Panc1 (cell line): ENCODE measurements around the gene ATP1B2. TPM values are rescaled to one million over a fixed set of nuclear protein-coding genes. Genes with fewer than 3 reads are reported as not detected.

Experiments used
- ATAC-seq: fragments of 200-7000 bp; cut with Tn5 transposase; 2 replicates; pipeline ENCODE4 v1.9.1; 2020; ENCODE audit warnings: mild to moderate bottlenecking, moderate library complexity
- BruUV-seq: library from RNA; stranded (reverse); fragments of 400-500 nt; replicated peaks from 2 replicates; lab custom pipeline; 2021; lab: Mats Ljungman, UMichigan
- CTCF ChIA-PET: fragments of 300-600 bp; sonication (Branson Sonifier 250); formaldehyde crosslinking; loops from one replicate; lab custom pipeline; 2022; ENCODE audit warnings: antibody characterized with exemption; lab: Charles Lee
- POLR2A ChIA-PET: fragments of 300-600 bp; sonication (Branson Sonifier 250); formaldehyde crosslinking; loops from one replicate; lab custom pipeline; 2022; ENCODE audit warnings: antibody characterized with exemption; lab: Charles Lee
- DNase-seq: peaks from one replicate; pipeline ENCODE4 v3.0.0-alpha.2; 2010; ENCODE audit warnings: low read depth, low spot score
- H3K27ac ChIP-seq: 2 replicates; pipeline ENCODE4 v1.5.1; 2011; ENCODE audit warnings: mild to moderate bottlenecking, low read length, inconsistent platforms
- H3K27me3 ChIP-seq: fragments of 200-500 bp; sonication (Bioruptor generic); 2 replicates; pipeline ENCODE4 v1.6.0; 2014; ENCODE audit warnings: low read length, inconsistent platforms; ENCODE audit not compliant: control insufficient read depth, insufficient read depth
- H3K36me3 ChIP-seq: fragments of 200-500 bp; sonication (Bioruptor generic); 2 replicates; pipeline ENCODE4 v1.5.1; 2014; ENCODE audit warnings: inconsistent platforms, mild to moderate bottlenecking, low read length, moderate library complexity; ENCODE audit not compliant: control insufficient read depth, insufficient read depth
- H3K4me1 ChIP-seq: 2 replicates; pipeline ENCODE4 v1.5.1; 2011; ENCODE audit warnings: inconsistent platforms, mild to moderate bottlenecking, low read length, moderate library complexity; ENCODE audit not compliant: control insufficient read depth, insufficient read depth
- H3K4me3 ChIP-seq, 2 experiments: 2 replicates each; pipeline ENCODE4 v1.5.1; 2011 to 2012; ENCODE audit warnings: low read depth in 2 of 2, low read length in 2 of 2, mild to moderate bottlenecking in 2 of 2, inconsistent platforms in 1 of 2, moderate library complexity in 1 of 2
- H3K9me3 ChIP-seq: fragments of 200-500 bp; sonication (Bioruptor generic); 2 replicates; pipeline ENCODE4 v1.5.1; 2014; ENCODE audit warnings: low read depth, mild to moderate bottlenecking, inconsistent platforms, low read length, moderate library complexity; ENCODE audit not compliant: control insufficient read depth, insufficient read depth
- POLR2AphosphoS5 ChIP-seq: IDR thresholded peaks from 2 replicates; pipeline ENCODE4 v1.6.1; 2012; ENCODE audit warnings: mild to moderate bottlenecking, low read depth, low read length, moderate library complexity
- SIN3A ChIP-seq: IDR thresholded peaks from 2 replicates; pipeline ENCODE4 v1.6.1; 2012; ENCODE audit warnings: low read depth, mild to moderate bottlenecking, low read length, moderate library complexity, borderline replicate concordance; ENCODE audit not compliant: insufficient read depth
- TCF7L2 ChIP-seq: IDR thresholded peaks from 2 replicates; pipeline ENCODE4 v1.6.1; 2011; ENCODE audit warnings: mild to moderate bottlenecking, low read depth, low read length, inconsistent platforms
- in situ Hi-C: cut with HindIII; loops from 2 replicates; pipeline ENCODE4 v1.10.0; 2016; ENCODE audit warnings: low sequenced_read_pairs, low pct_unique_long_range_greater_than_20kb
- intact Hi-C: fragments of 100-400 bp; cut with micrococcal nuclease; formaldehyde crosslinking; loops from one replicate; pipeline ENCODE4 v1.10.0; 2022; ENCODE audit not compliant: unreplicated experiment
- total RNA-seq: library from RNA; stranded (reverse); gene quantifications from one replicate; pipeline ENCODE4 v1.2.1, GENCODE V29; 2021; ENCODE audit not compliant: unreplicated experiment
- TF ChIP-seq, protein P1 (sequence below): fragments of 450-650 bp; IDR thresholded peaks from 2 replicates; pipeline ENCODE4 v1.5.1; 2017; ENCODE audit warnings: mild to moderate bottlenecking
- TF ChIP-seq, protein P2 (sequence below), 2 experiments: IDR thresholded peaks; 2 replicates each; pipeline ENCODE4 v1.6.1; 2011 to 2012; ENCODE audit warnings: low read depth in 2 of 2, control low read depth in 1 of 2, low read length in 1 of 2, mild to moderate bottlenecking in 1 of 2, moderate library complexity in 1 of 2; ENCODE audit not compliant: insufficient read depth in 1 of 2

Gene ATP1B2
- total RNA-seq, 1 experiment from 2014 or later, result 0.08 TPM

DNA sequence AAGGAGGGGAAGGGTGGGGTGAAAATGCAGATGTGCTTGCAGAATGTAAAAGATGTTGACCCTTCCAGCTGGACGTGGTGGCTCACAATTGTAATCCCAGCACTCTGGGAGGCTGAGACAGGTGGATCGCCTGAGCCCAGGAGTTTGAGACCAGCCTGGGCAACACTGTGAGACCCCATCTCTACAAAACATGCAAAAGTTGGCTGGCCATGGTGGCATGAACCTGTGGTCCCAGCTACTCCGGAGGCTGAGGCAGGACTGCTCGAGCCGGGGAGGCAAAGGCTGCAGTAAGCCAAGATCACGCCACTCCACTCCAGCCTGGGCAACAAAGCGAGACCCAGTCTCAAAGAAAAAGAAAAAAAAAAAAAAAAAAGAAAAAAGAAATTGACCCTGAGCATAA, 17.8 kb downstream of the ATP1B2 start:
- CTCF ChIA-PET, result no interaction called here
- POLR2A ChIA-PET, result no interaction called here
- no peaks in the 10 kb centered on the region for H3K27me3 ChIP-seq

DNA sequence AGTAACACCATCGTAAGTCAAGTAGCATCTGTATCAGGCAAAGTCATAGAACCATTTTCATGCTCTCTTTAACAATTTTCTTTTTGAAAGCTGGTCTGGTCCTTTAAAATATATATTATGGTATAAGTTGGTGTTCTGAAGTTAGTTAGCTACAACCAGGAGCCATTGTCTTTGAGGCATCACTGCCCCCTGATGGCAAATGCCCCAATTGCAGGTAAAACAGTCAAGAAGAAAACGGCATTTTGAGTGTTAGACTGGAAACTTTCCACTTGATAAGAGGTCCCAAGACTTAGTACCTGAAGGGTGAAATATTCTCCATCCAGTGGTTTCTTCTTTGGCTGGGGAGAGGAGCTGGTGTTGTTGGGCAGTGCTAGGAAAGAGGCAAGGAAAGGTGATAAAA, 22.5 kb downstream of the ATP1B2 start:
- no TSS peak for BruUV-seq
- Histone ChIP-seq H3K27me3 (no peaks in the 10 kb centered on the region), H3K9me3 (no peaks in the 10 kb centered on the region), H3K27ac (no peak overlapping the region), H3K4me1 (no peaks in the 10 kb centered on the region), H3K36me3 (peaks cover 9% of the 10 kb centered on the region), H3K4me3 (no peak overlapping the region)
- intact Hi-C loops, result no loop called here
- ChIA-PET CTCF (interaction anchor here (0.7 to 0.9 kb wide), 2 partner anchors 40 to 57 kb away, joined by 3 to 5 read pairs; no protein-coding TSS in a partner anchor), POLR2A (no interaction called here)
- ATAC-seq (no peak), DNase-seq (no peak)
- in situ Hi-C loops, result no loop called here
- TF ChIP-seq POLR2AphosphoS5 (no peak), SIN3A (no peak), TCF7L2 (no peak)
- TF ChIP-seq, protein P1, sequence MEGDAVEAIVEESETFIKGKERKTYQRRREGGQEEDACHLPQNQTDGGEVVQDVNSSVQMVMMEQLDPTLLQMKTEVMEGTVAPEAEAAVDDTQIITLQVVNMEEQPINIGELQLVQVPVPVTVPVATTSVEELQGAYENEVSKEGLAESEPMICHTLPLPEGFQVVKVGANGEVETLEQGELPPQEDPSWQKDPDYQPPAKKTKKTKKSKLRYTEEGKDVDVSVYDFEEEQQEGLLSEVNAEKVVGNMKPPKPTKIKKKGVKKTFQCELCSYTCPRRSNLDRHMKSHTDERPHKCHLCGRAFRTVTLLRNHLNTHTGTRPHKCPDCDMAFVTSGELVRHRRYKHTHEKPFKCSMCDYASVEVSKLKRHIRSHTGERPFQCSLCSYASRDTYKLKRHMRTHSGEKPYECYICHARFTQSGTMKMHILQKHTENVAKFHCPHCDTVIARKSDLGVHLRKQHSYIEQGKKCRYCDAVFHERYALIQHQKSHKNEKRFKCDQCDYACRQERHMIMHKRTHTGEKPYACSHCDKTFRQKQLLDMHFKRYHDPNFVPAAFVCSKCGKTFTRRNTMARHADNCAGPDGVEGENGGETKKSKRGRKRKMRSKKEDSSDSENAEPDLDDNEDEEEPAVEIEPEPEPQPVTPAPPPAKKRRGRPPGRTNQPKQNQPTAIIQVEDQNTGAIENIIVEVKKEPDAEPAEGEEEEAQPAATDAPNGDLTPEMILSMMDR, result no peak
- TF ChIP-seq, protein P2, sequence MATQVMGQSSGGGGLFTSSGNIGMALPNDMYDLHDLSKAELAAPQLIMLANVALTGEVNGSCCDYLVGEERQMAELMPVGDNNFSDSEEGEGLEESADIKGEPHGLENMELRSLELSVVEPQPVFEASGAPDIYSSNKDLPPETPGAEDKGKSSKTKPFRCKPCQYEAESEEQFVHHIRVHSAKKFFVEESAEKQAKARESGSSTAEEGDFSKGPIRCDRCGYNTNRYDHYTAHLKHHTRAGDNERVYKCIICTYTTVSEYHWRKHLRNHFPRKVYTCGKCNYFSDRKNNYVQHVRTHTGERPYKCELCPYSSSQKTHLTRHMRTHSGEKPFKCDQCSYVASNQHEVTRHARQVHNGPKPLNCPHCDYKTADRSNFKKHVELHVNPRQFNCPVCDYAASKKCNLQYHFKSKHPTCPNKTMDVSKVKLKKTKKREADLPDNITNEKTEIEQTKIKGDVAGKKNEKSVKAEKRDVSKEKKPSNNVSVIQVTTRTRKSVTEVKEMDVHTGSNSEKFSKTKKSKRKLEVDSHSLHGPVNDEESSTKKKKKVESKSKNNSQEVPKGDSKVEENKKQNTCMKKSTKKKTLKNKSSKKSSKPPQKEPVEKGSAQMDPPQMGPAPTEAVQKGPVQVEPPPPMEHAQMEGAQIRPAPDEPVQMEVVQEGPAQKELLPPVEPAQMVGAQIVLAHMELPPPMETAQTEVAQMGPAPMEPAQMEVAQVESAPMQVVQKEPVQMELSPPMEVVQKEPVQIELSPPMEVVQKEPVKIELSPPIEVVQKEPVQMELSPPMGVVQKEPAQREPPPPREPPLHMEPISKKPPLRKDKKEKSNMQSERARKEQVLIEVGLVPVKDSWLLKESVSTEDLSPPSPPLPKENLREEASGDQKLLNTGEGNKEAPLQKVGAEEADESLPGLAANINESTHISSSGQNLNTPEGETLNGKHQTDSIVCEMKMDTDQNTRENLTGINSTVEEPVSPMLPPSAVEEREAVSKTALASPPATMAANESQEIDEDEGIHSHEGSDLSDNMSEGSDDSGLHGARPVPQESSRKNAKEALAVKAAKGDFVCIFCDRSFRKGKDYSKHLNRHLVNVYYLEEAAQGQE (IDR thresholded peaks at IDR 0.05; ENCODE audit: insufficient read depth in 1 of 2, low read depth in 2 of 2, low read length in 1 of 2), result no peak

More for the DNA sequence above, 17.8 kb downstream of the ATP1B2 start:
- DNase-seq (no peak), ATAC-seq (no peak)
- Histone ChIP-seq H3K27ac (no peak overlapping the region), H3K36me3 (peaks cover 6% of the 10 kb centered on the region), H3K4me3 (no peak overlapping the region), H3K9me3 (no peaks in the 10 kb centered on the region), H3K4me1 (no peaks in the 10 kb centered on the region)
- TF ChIP-seq POLR2AphosphoS5 (no peak), TCF7L2 (no peak), SIN3A (no peak)
- TF ChIP-seq, protein P1, result no peak
- TF ChIP-seq, protein P2 (IDR thresholded peaks at IDR 0.05; ENCODE audit: insufficient read depth in 1 of 2, low read depth in 2 of 2, low read length in 1 of 2), result no peak
- intact Hi-C loops (no loop called here), in situ Hi-C loops (no loop called here)
- no TSS peak for BruUV-seq
